Osteocyte (in vitro differentiated cells): ENCODE measurements around the gene ANKK1. TPM values are rescaled to one million over a fixed set of nuclear protein-coding genes. Genes with fewer than 3 reads are reported as not detected.

ENCODE experiments used
- DNase-seq: peaks from one replicate; pipeline ENCODE4 v3.0.0; 2021; ENCODE audit warnings: mixed read lengths; ENCODE audit not compliant: unreplicated experiment; ENCODE audit errors: extremely low spot score
- H3K27ac Mint-ChIP-seq: one replicate; pipeline ENCODE4 v1.8.0; 2021; ENCODE audit warnings: mild to moderate bottlenecking, mixed read lengths; ENCODE audit not compliant: unreplicated experiment
- H3K27me3 Mint-ChIP-seq: one replicate; pipeline ENCODE4 v1.8.0; 2021; ENCODE audit warnings: mixed read lengths; ENCODE audit not compliant: unreplicated experiment
- H3K36me3 Mint-ChIP-seq: one replicate; pipeline ENCODE4 v1.8.0; 2021; ENCODE audit warnings: mixed read lengths; ENCODE audit not compliant: unreplicated experiment
- H3K4me1 Mint-ChIP-seq: one replicate; pipeline ENCODE4 v1.8.0; 2021; ENCODE audit warnings: mixed read lengths; ENCODE audit not compliant: unreplicated experiment
- H3K4me3 Mint-ChIP-seq: one replicate; pipeline ENCODE4 v1.8.0; 2021; ENCODE audit warnings: mild to moderate bottlenecking, moderate library complexity, mixed read lengths; ENCODE audit not compliant: unreplicated experiment
- H3K9me3 Mint-ChIP-seq: one replicate; pipeline ENCODE4 v1.8.0; 2021; ENCODE audit warnings: mixed read lengths; ENCODE audit not compliant: unreplicated experiment
- total RNA-seq: library from RNA; stranded (reverse); gene quantifications from 2 replicates; pipeline ENCODE4 v1.2.1, GENCODE V29; 2021
- TF ChIP-seq, protein P1 (sequence below): fragments of 200-600 bp; sonication (generic); IDR thresholded peaks from 2 replicates; pipeline ENCODE4 v1.5.0; 2021; ENCODE audit warnings: antibody characterized with exemption, mild to moderate bottlenecking, moderate library complexity

Gene ANKK1
- total RNA-seq, 1 donor from 2014 or later, result not detected

DNA sequence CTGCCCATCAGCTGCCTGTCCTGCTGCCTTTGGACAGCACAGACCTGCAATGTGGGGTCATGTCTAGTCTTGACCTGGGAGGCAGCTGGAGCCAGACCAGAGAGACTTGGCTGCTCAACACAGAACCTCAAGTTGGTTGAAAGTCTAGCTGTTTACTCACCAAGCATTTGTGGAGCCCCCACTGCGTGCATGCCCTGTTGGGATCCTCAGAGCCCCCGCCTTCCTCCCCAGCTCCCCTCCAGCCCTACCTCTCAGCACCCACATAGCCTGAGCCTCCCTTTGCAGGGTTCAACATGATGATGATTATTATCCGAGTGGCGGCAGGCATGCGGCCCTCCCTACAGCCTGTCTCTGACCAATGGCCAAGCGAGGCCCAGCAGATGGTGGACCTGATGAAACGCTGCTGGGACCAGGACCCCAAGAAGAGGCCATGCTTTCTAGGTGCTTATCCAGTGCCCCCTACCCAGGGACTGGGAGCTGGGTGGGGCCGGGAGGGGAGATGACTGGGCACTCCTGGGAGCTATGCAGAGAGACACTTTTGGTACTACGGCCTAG lies 8.3 kb downstream of the ANKK1 start:
- H3K4me3 Mint-ChIP-seq, result no peak overlapping the region
- TF ChIP-seq, protein P1, sequence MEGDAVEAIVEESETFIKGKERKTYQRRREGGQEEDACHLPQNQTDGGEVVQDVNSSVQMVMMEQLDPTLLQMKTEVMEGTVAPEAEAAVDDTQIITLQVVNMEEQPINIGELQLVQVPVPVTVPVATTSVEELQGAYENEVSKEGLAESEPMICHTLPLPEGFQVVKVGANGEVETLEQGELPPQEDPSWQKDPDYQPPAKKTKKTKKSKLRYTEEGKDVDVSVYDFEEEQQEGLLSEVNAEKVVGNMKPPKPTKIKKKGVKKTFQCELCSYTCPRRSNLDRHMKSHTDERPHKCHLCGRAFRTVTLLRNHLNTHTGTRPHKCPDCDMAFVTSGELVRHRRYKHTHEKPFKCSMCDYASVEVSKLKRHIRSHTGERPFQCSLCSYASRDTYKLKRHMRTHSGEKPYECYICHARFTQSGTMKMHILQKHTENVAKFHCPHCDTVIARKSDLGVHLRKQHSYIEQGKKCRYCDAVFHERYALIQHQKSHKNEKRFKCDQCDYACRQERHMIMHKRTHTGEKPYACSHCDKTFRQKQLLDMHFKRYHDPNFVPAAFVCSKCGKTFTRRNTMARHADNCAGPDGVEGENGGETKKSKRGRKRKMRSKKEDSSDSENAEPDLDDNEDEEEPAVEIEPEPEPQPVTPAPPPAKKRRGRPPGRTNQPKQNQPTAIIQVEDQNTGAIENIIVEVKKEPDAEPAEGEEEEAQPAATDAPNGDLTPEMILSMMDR, result no peak
- DNase-seq, result peak; percentile 74
- H3K27me3 Mint-ChIP-seq, result peaks cover 5% of the 10 kb centered on the region
- H3K27ac Mint-ChIP-seq, result no peak overlapping the region
- no peaks in the 10 kb centered on the region for H3K4me1 Mint-ChIP-seq
- no peaks in the 10 kb centered on the region for H3K36me3 Mint-ChIP-seq
- H3K9me3 Mint-ChIP-seq, result no peaks in the 10 kb centered on the region

- H3K27me3 Mint-ChIP-seq, result peaks cover 5% of the 10 kb centered on the region
- no peak for DNase-seq
- no peak overlapping the region for H3K4me3 Mint-ChIP-seq
Observed at GRCh38 chr11:113396690-113397089, 9.1 kb downstream of the ANKK1 start.

DNA sequence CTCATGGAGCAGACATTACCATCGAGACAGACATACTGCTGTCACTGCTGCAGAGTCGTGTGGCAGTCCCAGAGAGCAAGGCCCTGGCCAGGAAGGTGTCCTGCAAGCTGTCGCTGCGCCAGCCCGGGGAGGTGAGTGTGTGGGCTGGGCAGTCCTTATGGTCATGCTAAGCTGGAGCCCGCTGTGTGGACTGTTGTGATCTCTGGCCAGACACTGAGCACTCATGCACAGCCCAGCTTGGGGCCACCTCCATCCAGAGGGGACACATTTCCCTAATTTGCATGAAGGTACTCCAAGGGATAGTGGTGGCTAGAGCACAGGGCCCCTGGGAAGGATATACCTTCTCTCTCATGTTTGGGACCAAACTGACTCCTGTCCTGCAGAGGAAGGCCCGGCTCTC lies 9.6 kb downstream of the ANKK1 start:
- no peaks in the 10 kb centered on the region for H3K4me1 Mint-ChIP-seq
- H3K27me3 Mint-ChIP-seq, result peaks cover 5% of the 10 kb centered on the region
- H3K4me3 Mint-ChIP-seq, result no peak overlapping the region
- TF ChIP-seq, protein P1, result no peak
- no peaks in the 10 kb centered on the region for H3K9me3 Mint-ChIP-seq
- no peak for DNase-seq
- H3K27ac Mint-ChIP-seq, result no peak overlapping the region
- H3K36me3 Mint-ChIP-seq, result no peaks in the 10 kb centered on the region

More at GRCh38 chr11:113396690-113397089, 9.1 kb downstream of the ANKK1 start:
- H3K36me3 Mint-ChIP-seq, result no peaks in the 10 kb centered on the region
- TF ChIP-seq, protein P1, result no peak
- H3K4me1 Mint-ChIP-seq, result no peaks in the 10 kb centered on the region
- no peak overlapping the region for H3K27ac Mint-ChIP-seq
- no peaks in the 10 kb centered on the region for H3K9me3 Mint-ChIP-seq

DNA sequence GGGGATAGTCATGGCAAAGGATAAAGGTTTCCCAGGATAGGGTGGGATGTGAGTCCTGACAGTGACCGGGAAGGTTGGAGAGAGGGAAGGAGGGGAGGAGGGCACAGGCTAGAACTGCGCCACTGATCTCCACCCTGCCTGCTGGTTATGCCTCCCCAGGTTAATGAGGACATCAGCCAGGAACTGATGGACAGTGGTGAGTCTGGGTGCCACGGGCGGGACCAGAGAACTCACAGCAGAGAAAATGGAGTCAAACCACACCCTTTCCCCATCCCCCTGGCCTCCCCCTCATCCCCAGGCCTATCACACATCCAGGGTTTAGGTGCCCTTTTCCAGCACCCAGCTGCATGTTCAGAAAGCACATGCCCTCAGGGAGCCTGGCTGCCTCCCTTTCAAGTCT lies 10.2 kb downstream of the ANKK1 start:
- peaks cover 3% of the 10 kb centered on the region for H3K27me3 Mint-ChIP-seq
- H3K9me3 Mint-ChIP-seq, result no peaks in the 10 kb centered on the region
- no peak overlapping the region for H3K27ac Mint-ChIP-seq
- no peak overlapping the region for H3K4me3 Mint-ChIP-seq
- no peaks in the 10 kb centered on the region for H3K4me1 Mint-ChIP-seq
- TF ChIP-seq, protein P1, result no peak
- no peak for DNase-seq
- H3K36me3 Mint-ChIP-seq, result no peaks in the 10 kb centered on the region

DNA sequence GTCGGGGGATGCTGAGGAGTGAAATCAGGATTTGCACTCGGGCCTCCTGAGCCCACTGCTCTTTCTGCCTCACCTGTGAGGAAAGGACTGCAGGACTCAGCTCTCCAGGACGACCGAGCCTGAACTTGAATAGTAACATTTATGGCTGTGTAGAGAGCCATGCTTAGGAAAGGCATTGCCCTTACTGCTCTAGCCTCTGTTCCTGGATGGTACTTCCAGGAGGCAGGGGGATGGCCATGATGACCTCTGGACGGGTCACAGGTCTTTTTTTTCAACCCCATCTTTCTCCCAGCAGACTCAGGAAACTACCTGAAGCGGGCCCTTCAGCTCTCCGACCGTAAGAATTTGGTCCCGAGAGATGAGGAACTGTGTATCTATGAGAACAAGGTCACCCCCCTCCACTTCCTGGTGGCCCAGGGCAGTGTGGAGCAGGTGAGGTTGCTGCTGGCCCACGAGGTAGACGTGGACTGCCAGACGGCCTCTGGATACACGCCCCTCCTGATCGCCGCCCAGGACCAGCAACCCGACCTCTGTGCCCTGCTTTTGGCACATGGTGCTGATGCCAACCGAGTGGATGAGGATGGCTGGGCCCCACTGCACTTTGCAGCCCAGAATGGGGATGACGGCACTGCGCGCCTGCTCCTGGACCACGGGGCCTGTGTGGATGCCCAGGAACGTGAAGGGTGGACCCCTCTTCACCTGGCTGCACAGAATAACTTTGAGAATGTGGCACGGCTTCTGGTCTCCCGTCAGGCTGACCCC lies 11.3 kb downstream of the ANKK1 start:
- no peaks in the 10 kb centered on the region for H3K9me3 Mint-ChIP-seq

More for the DNA sequence above, 11.3 kb downstream of the ANKK1 start:
- TF ChIP-seq, protein P1, result no peak
- DNase-seq, result no peak
- H3K27me3 Mint-ChIP-seq, result peaks cover 5% of the 10 kb centered on the region
- no peak overlapping the region for H3K27ac Mint-ChIP-seq
- H3K4me3 Mint-ChIP-seq, result no peak overlapping the region
- H3K36me3 Mint-ChIP-seq, result no peaks in the 10 kb centered on the region
- H3K4me1 Mint-ChIP-seq, result no peaks in the 10 kb centered on the region
